K562 (cell line): ENCODE measurements around the gene LAX1. TPM values are rescaled to one million over a fixed set of nuclear protein-coding genes. Genes with fewer than 3 reads are reported as not detected.

Experiments
- ARHGAP35 ChIP-seq: fragments of 450-650 bp; IDR thresholded peaks from 2 replicates; pipeline ENCODE4 v1.6.1; 2018; ENCODE audit not compliant: partially characterized antibody
- NR2F6 ChIP-seq: fragments of 450-650 bp; formaldehyde crosslinking; IDR thresholded peaks from 2 replicates; pipeline ENCODE4 v1.4.0; 2020; ENCODE audit warnings: mild to moderate bottlenecking
- NUFIP1 ChIP-seq: fragments of 450-650 bp; IDR thresholded peaks from 2 replicates; pipeline ENCODE4 v1.6.1; 2018; ENCODE audit not compliant: partially characterized antibody
- SMAD1 ChIP-seq: fragments of 150-350 bp; IDR thresholded peaks from 2 replicates; pipeline ENCODE4 v1.6.1; 2014; ENCODE audit warnings: low read length, low read depth; ENCODE audit not compliant: partially characterized antibody
- TFAM ChIP-seq: fragments of 250-450 bp; sonication (Bioruptor Pico); conservative IDR thresholded peaks from 2 replicates; pipeline ENCODE4 v1.5.0; 2021; ENCODE audit warnings: mild to moderate bottlenecking, moderate library complexity
- ZNF23 ChIP-seq: fragments of 250-450 bp; sonication (Bioruptor Pico); IDR thresholded peaks from 2 replicates; pipeline ENCODE4 v1.4.0; 2020; ENCODE audit warnings: mild to moderate bottlenecking
- ZNF79 ChIP-seq: fragments of 250-450 bp; sonication (Bioruptor Pico); IDR thresholded peaks from 2 replicates; pipeline ENCODE4 v1.4.0; 2020; ENCODE audit warnings: low read depth, mild to moderate bottlenecking, moderate library complexity
- polyA plus RNA-seq, 8 experiments: library from polyadenylated mRNA; depleted of rRNA in 4 of 8; stranded (reverse) in 5 of 8; unstranded in 3 of 8; fragments of >200 nt; fragmentation: Nextera tagmentation in 2 of 8; fragmentation: Illumina TruSeq in 1 of 8; extraction: Ambion mirVana in 2 of 8; extraction: Trizol in 1 of 8; gene quantifications; 2 replicates each; pipeline versions ENCODE4 v1.2.1 to v1.2.3, GENCODE V29; 2011 to 2014; ENCODE audit warnings: inconsistent platforms in 1 of 8, missing spikeins in 1 of 8
- total RNA-seq, 7 experiments: library from RNA; depleted of rRNA in 6 of 7; stranded (reverse); fragments of >200 nt in 6 of 7; fragmentation: Illumina TruSeq in 2 of 7; extraction: Trizol in 2 of 7; gene quantifications; 2 replicates each; pipeline versions ENCODE4 v1.2.1 to v1.2.3, GENCODE V29; 2011 to 2021; ENCODE audit warnings: low replicate concordance in 1 of 7
- TF ChIP-seq, protein P1 (sequence below): fragments of 450-650 bp; IDR thresholded peaks from 2 replicates; pipeline ENCODE4 v1.6.1; 2016; ENCODE audit warnings: mild to moderate bottlenecking, moderate library complexity
- TF ChIP-seq, protein P2 (sequence below): sonication (generic); formaldehyde crosslinking; IDR thresholded peaks from 2 replicates; pipeline ENCODE4 v1.8.1; 2023; ENCODE audit warnings: mild to moderate bottlenecking, missing genetic modification reagents
- TF ChIP-seq, protein P3 (sequence below), 3 experiments: IDR thresholded peaks in 2 of 3; conservative IDR thresholded peaks in 1 of 3; 2 replicates each; pipeline ENCODE4 v1.5.1; 2011 to 2012; ENCODE audit warnings: low read length in 3 of 3, mild to moderate bottlenecking in 3 of 3, control low read depth in 2 of 3, improper control_type of control experiment in 1 of 3, inconsistent platforms in 1 of 3, low read depth in 1 of 3, mixed read lengths in 1 of 3, moderate library complexity in 1 of 3; ENCODE audit not compliant: insufficient read depth in 2 of 3

Gene LAX1
- total and polyA plus RNA-seq, 9 of the 15 experiments (the other 6 are each of a cell fraction or from before 2014, with no cell fraction given): not detected

DNA sequence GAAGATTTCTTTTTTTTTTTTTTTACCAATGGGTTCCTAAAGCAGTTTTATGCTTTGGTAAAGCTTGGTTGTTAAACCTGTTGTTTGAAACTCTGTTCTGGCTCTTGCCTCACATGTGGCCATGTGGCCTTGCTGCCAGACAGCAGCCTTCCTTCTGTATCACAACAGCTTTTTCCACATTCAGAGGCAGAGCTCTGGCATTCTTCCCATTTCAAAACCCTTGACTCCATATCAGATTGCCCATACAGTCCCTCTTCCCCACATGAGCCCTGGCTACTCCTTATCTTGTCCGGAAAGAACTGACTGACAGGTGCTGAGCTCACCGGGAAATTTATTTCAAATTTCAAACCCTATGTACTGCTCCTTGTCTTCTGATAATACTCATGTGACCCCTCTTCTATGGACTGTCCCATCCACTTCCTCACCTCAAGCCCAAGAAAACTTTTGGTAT, 38.5 kb upstream of the LAX1 start (continued):
- TF ChIP-seq, protein P1, sequence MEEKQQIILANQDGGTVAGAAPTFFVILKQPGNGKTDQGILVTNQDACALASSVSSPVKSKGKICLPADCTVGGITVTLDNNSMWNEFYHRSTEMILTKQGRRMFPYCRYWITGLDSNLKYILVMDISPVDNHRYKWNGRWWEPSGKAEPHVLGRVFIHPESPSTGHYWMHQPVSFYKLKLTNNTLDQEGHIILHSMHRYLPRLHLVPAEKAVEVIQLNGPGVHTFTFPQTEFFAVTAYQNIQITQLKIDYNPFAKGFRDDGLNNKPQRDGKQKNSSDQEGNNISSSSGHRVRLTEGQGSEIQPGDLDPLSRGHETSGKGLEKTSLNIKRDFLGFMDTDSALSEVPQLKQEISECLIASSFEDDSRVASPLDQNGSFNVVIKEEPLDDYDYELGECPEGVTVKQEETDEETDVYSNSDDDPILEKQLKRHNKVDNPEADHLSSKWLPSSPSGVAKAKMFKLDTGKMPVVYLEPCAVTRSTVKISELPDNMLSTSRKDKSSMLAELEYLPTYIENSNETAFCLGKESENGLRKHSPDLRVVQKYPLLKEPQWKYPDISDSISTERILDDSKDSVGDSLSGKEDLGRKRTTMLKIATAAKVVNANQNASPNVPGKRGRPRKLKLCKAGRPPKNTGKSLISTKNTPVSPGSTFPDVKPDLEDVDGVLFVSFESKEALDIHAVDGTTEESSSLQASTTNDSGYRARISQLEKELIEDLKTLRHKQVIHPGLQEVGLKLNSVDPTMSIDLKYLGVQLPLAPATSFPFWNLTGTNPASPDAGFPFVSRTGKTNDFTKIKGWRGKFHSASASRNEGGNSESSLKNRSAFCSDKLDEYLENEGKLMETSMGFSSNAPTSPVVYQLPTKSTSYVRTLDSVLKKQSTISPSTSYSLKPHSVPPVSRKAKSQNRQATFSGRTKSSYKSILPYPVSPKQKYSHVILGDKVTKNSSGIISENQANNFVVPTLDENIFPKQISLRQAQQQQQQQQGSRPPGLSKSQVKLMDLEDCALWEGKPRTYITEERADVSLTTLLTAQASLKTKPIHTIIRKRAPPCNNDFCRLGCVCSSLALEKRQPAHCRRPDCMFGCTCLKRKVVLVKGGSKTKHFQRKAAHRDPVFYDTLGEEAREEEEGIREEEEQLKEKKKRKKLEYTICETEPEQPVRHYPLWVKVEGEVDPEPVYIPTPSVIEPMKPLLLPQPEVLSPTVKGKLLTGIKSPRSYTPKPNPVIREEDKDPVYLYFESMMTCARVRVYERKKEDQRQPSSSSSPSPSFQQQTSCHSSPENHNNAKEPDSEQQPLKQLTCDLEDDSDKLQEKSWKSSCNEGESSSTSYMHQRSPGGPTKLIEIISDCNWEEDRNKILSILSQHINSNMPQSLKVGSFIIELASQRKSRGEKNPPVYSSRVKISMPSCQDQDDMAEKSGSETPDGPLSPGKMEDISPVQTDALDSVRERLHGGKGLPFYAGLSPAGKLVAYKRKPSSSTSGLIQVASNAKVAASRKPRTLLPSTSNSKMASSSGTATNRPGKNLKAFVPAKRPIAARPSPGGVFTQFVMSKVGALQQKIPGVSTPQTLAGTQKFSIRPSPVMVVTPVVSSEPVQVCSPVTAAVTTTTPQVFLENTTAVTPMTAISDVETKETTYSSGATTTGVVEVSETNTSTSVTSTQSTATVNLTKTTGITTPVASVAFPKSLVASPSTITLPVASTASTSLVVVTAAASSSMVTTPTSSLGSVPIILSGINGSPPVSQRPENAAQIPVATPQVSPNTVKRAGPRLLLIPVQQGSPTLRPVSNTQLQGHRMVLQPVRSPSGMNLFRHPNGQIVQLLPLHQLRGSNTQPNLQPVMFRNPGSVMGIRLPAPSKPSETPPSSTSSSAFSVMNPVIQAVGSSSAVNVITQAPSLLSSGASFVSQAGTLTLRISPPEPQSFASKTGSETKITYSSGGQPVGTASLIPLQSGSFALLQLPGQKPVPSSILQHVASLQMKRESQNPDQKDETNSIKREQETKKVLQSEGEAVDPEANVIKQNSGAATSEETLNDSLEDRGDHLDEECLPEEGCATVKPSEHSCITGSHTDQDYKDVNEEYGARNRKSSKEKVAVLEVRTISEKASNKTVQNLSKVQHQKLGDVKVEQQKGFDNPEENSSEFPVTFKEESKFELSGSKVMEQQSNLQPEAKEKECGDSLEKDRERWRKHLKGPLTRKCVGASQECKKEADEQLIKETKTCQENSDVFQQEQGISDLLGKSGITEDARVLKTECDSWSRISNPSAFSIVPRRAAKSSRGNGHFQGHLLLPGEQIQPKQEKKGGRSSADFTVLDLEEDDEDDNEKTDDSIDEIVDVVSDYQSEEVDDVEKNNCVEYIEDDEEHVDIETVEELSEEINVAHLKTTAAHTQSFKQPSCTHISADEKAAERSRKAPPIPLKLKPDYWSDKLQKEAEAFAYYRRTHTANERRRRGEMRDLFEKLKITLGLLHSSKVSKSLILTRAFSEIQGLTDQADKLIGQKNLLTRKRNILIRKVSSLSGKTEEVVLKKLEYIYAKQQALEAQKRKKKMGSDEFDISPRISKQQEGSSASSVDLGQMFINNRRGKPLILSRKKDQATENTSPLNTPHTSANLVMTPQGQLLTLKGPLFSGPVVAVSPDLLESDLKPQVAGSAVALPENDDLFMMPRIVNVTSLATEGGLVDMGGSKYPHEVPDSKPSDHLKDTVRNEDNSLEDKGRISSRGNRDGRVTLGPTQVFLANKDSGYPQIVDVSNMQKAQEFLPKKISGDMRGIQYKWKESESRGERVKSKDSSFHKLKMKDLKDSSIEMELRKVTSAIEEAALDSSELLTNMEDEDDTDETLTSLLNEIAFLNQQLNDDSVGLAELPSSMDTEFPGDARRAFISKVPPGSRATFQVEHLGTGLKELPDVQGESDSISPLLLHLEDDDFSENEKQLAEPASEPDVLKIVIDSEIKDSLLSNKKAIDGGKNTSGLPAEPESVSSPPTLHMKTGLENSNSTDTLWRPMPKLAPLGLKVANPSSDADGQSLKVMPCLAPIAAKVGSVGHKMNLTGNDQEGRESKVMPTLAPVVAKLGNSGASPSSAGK: peak; percentile 96
- no peak for TF ChIP-seq TFAM
- no peak for TF ChIP-seq ARHGAP35
- TF ChIP-seq, protein P2, sequence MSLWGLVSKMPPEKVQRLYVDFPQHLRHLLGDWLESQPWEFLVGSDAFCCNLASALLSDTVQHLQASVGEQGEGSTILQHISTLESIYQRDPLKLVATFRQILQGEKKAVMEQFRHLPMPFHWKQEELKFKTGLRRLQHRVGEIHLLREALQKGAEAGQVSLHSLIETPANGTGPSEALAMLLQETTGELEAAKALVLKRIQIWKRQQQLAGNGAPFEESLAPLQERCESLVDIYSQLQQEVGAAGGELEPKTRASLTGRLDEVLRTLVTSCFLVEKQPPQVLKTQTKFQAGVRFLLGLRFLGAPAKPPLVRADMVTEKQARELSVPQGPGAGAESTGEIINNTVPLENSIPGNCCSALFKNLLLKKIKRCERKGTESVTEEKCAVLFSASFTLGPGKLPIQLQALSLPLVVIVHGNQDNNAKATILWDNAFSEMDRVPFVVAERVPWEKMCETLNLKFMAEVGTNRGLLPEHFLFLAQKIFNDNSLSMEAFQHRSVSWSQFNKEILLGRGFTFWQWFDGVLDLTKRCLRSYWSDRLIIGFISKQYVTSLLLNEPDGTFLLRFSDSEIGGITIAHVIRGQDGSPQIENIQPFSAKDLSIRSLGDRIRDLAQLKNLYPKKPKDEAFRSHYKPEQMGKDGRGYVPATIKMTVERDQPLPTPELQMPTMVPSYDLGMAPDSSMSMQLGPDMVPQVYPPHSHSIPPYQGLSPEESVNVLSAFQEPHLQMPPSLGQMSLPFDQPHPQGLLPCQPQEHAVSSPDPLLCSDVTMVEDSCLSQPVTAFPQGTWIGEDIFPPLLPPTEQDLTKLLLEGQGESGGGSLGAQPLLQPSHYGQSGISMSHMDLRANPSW (CRISPR knock-in tag): no peak
- 0 out of 2 replicates have a peak, but pooled peaks have one; percentile 35 for TF ChIP-seq ZNF23
- TF ChIP-seq SMAD1: no peak
- no peak for TF ChIP-seq NUFIP1
- TF ChIP-seq NR2F6 (CRISPR knock-in tag): no peak
- TF ChIP-seq, protein P3, sequence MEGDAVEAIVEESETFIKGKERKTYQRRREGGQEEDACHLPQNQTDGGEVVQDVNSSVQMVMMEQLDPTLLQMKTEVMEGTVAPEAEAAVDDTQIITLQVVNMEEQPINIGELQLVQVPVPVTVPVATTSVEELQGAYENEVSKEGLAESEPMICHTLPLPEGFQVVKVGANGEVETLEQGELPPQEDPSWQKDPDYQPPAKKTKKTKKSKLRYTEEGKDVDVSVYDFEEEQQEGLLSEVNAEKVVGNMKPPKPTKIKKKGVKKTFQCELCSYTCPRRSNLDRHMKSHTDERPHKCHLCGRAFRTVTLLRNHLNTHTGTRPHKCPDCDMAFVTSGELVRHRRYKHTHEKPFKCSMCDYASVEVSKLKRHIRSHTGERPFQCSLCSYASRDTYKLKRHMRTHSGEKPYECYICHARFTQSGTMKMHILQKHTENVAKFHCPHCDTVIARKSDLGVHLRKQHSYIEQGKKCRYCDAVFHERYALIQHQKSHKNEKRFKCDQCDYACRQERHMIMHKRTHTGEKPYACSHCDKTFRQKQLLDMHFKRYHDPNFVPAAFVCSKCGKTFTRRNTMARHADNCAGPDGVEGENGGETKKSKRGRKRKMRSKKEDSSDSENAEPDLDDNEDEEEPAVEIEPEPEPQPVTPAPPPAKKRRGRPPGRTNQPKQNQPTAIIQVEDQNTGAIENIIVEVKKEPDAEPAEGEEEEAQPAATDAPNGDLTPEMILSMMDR (IDR thresholded peaks at IDR 0.05 in 2 of 3, conservative IDR thresholded peaks at IDR 0.05 in 1 of 3; ENCODE audit: insufficient read depth in 2 of 3, low read depth in 1 of 3, low read length in 3 of 3): no peak
- peak; percentile 66; the same call in 1 of the 2 replicates for TF ChIP-seq ZNF79
